SK-N-MC (cell line): ENCODE data around the gene MDFIC2.

Experiments
- EZH2 ChIP-seq: fragments of 200-600 bp; sonication (generic); IDR thresholded peaks from one replicate; pipeline ENCODE4 v1.6.1; 2017; ENCODE audit warnings: antibody characterized with exemption
- POLR2AphosphoS5 ChIP-seq: IDR thresholded peaks from 2 replicates; pipeline ENCODE4 v1.6.1; 2012; ENCODE audit warnings: mild to moderate bottlenecking, low read depth, low read length, borderline replicate concordance

- TF ChIP-seq EZH2 (no peak), POLR2AphosphoS5 (no peak)
Observed at GRCh38 chr3:70315021-70315420, 2.6 kb upstream of the MDFIC2 start.
